Body of pancreas (tissue), 4 donors: ENCODE results near the gene XPR1. TPM values are rescaled to one million over a fixed set of nuclear protein-coding genes. Genes with fewer than 3 reads are reported as not detected.

Experiments
- ATAC-seq: fragments of 150-250 bp; one replicate; pipeline ENCODE4 v1.9.1; 2016
- DNase-seq, 4 donors: peaks; one replicate each; pipeline ENCODE4 v3.0.0-alpha.2; 2019
- H3K27ac ChIP-seq, 4 donors: fragments of 200-600 bp; sonication (generic); 1 replicate in 3 of 4; 2 replicates in 1 of 4; pipeline versions ENCODE4 v1.5.1 to v1.6.1; 2016 to 2019; ENCODE audit warnings: mild to moderate bottlenecking in 1 of 4, mixed read lengths in 1 of 4, moderate library complexity in 1 of 4
- H3K27me3 ChIP-seq, 2 donors: fragments of 200-600 bp; sonication (generic); one replicate each; pipeline ENCODE4 v1.6.0; 2016; ENCODE audit warnings: mild to moderate bottlenecking in 1 of 2
- H3K36me3 ChIP-seq, 2 donors: fragments of 200-600 bp; sonication (generic); replicated peaks in 1 of 2; 2 replicates each; pipeline ENCODE4 v1.5.1; 2016; ENCODE audit warnings: low read depth in 2 of 2; ENCODE audit not compliant: insufficient read depth in 1 of 2
- H3K4me1 ChIP-seq: fragments of 200-600 bp; sonication (generic); one replicate; pipeline ENCODE4 v1.6.0; 2016
- H3K4me3 ChIP-seq, 2 donors: fragments of 200-600 bp; sonication (generic); 1 replicate in 1 of 2; 2 replicates in 1 of 2; pipeline ENCODE4 v1.5.1; 2016 to 2019
- H3K9me3 ChIP-seq, 3 donors: fragments of 200-600 bp; sonication (generic); 1 replicate in 2 of 3; 2 replicates in 1 of 3; pipeline ENCODE4 v1.5.1; 2016
- CTCF ChIP-seq, 7 experiments: fragments of 450-650 bp in 4 of 7; fragments of 200-600 bp in 3 of 7; sonication (generic) in 3 of 7; IDR thresholded peaks; one replicate each; pipeline ENCODE4 v1.5.1; 2016 to 2019; ENCODE audit warnings: antibody characterized with exemption in 7 of 7
- POLR2A ChIP-seq, 3 donors: fragments of 450-650 bp; IDR thresholded peaks; one replicate each; pipeline ENCODE4 v1.6.1; 2016; ENCODE audit warnings: antibody characterized with exemption in 3 of 3, mild to moderate bottlenecking in 2 of 3
- WGBS, 2 donors: methylation state at CpG; one replicate each; pipeline ENCODE4 v1.1.5; 2017; 5-methylcytosine and 5-hydroxymethylcytosine counted together
- intact Hi-C: fragments of 100-400 bp; cut with DNase I; formaldehyde crosslinking; loops from one replicate; pipeline ENCODE4 v1.15.1; 2023
- total RNA-seq, 2 donors: library from RNA; depleted of rRNA; stranded (reverse); fragments of >200 nt; gene quantifications; one replicate each; pipeline ENCODE4 v1.1.0, GENCODE V29; 2016

XPR1 gene
- total RNA-seq, 2 donors from 2014 or later, result 11.5 to 13.0 TPM

GRCh38 chr1:180778782-180779398 is 147.1 kb downstream of the XPR1 start:
- 55 to 56% methylated on average over 1 of the region's 1 CpG for WGBS, 2 donors
- ATAC-seq (no peak), DNase-seq (peak; percentile 19 to 33 (median 27))
- Histone ChIP-seq H3K9me3 (no peaks in the 10 kb centered on the region), H3K4me1 (peaks cover 19% of the 10 kb centered on the region), H3K27ac (no peak overlapping the region), H3K36me3 (no peaks in the 10 kb centered on the region), H3K4me3 (no peak overlapping the region), H3K27me3 (no peaks in the 10 kb centered on the region)
- intact Hi-C loops, result no loop called here
- TF ChIP-seq POLR2A (IDR thresholded peaks at IDR 0.05) (no peak), CTCF (IDR thresholded peaks at IDR 0.05) (peak in 6 of 7 experiments; percentile 35 to 59 (median 48))

GRCh38 chr1:180779584-180779983 is 147.8 kb downstream of the XPR1 start:
- intact Hi-C loops, result no loop called here
- no peaks in the 10 kb centered on the region for H3K27me3 ChIP-seq

GRCh38 chr1:180781718-180782117 is 149.9 kb downstream of the XPR1 start:
- WGBS, 2 donors, result 88 to 97% methylated on average over 6 of the region's 6 CpGs
- TF ChIP-seq CTCF (IDR thresholded peaks at IDR 0.05) (no peak), POLR2A (IDR thresholded peaks at IDR 0.05) (no peak)
- DNase-seq (no peak), ATAC-seq (no peak)
- intact Hi-C loops, result no loop called here
- Histone ChIP-seq H3K4me3 (no peak overlapping the region), H3K36me3 (no peaks in the 10 kb centered on the region), H3K27ac (no peak overlapping the region), H3K4me1 (peaks cover 35% of the 10 kb centered on the region), H3K27me3 (no peaks in the 10 kb centered on the region), H3K9me3 (no peaks in the 10 kb centered on the region)

More at GRCh38 chr1:180779584-180779983, 147.8 kb downstream of the XPR1 start:
- DNase-seq (no peak), ATAC-seq (no peak)
- Histone ChIP-seq H3K36me3 (no peaks in the 10 kb centered on the region), H3K9me3 (no peaks in the 10 kb centered on the region), H3K27ac (no peak overlapping the region), H3K4me3 (no peak overlapping the region), H3K4me1 (peaks cover 21% of the 10 kb centered on the region)
- TF ChIP-seq POLR2A (IDR thresholded peaks at IDR 0.05), result no peak
- TF ChIP-seq CTCF (IDR thresholded peaks at IDR 0.05), result no peak
- 94 to 95% methylated on average over 3 of the region's 3 CpGs for WGBS, 2 donors

GRCh38 chr1:180785291-180785690 is 153.5 kb downstream of the XPR1 start:
- ATAC-seq (no peak), DNase-seq (no peak)
- H3K27ac ChIP-seq, result peak overlapping the region in 1 of 4 donors; percentile 81
- H3K4me3 ChIP-seq, result no peak overlapping the region
- H3K27me3 ChIP-seq, result no peaks in the 10 kb centered on the region
- intact Hi-C loops, result no loop called here
- peaks cover 36% of the 10 kb centered on the region for H3K4me1 ChIP-seq
- H3K36me3 ChIP-seq, result no peaks in the 10 kb centered on the region
- WGBS, 2 donors, result 71 to 77% methylated on average over 3 of the region's 3 CpGs
- no peaks in the 10 kb centered on the region for H3K9me3 ChIP-seq
- no peak for TF ChIP-seq POLR2A (IDR thresholded peaks at IDR 0.05)
- TF ChIP-seq CTCF (IDR thresholded peaks at IDR 0.05), result no peak

- intact Hi-C loops, result no loop called here
- WGBS, 2 donors, result 25 to 31% methylated on average over 3 of the region's 3 CpGs
Measured at GRCh38 chr1:180785887-180786286, 154.1 kb downstream of the XPR1 start.

More at GRCh38 chr1:180785887-180786286, 154.1 kb downstream of the XPR1 start:
- ATAC-seq, result no peak
- TF ChIP-seq POLR2A (IDR thresholded peaks at IDR 0.05) (no peak), CTCF (IDR thresholded peaks at IDR 0.05) (no peak)
- Histone ChIP-seq H3K9me3 (no peaks in the 10 kb centered on the region), H3K36me3 (no peaks in the 10 kb centered on the region), H3K27me3 (no peaks in the 10 kb centered on the region), H3K4me1 (peaks cover 36% of the 10 kb centered on the region), H3K27ac (peak overlapping the region in 2 of 4 donors; percentile 65 to 81), H3K4me3 (no peak overlapping the region)
- DNase-seq, result no peak
